ENCODE measurements around the gene SIRPD.
"Not testable (repeated sequence)": the region's sequence is repeated elsewhere in the genome, so short reads cannot be mapped to it uniquely, and the experiment has no call there.

The SIRPD gene

GRCh38 chr20:1536893-1537730 is 20.4 kb downstream of the SIRPD start:
- DNase-seq, result no peak

- no peak for DNase-seq
These were observed 21.9 kb downstream of the SIRPD start for GRCh38 chr20:1535420-1536175.

- DNase-seq, result no peak
These were observed 23.0 kb downstream of the SIRPD start for GRCh38 chr20:1534526-1534925.

- DNase-seq, result no peak
These were observed 24.4 kb downstream of the SIRPD start for GRCh38 chr20:1533059-1533458.

GRCh38 chr20:1528811-1529210 is 28.7 kb downstream of the SIRPD start:
- DNase-seq, result no peak

GRCh38 chr20:1527923-1528322 is 29.6 kb downstream of the SIRPD start:
- no peak for DNase-seq

GRCh38 chr20:1526896-1527295 is 30.6 kb downstream of the SIRPD start:
- DNase-seq, result no peak

GRCh38 chr20:1526310-1526709 is 31.2 kb downstream of the SIRPD start:
- DNase-seq, result no peak

- no peak for DNase-seq
These were observed 33.5 kb downstream of the SIRPD start for GRCh38 chr20:1524004-1524403.

- no peak for DNase-seq
These were observed 40.5 kb downstream of the SIRPD start for GRCh38 chr20:1517010-1517409.

- DNase-seq, result no peak
These were observed 43.7 kb downstream of the SIRPD start for GRCh38 chr20:1513801-1514200.

- peak in 1 of 2 experiments; percentile 33 for DNase-seq
These were observed 48.3 kb downstream of the SIRPD start for GRCh38 chr20:1509237-1509636.

GRCh38 chr20:1508574-1508973 is 48.9 kb downstream of the SIRPD start:
- DNase-seq, result no peak

- DNase-seq, result no peak
These were observed 50.2 kb downstream of the SIRPD start for GRCh38 chr20:1507276-1507675.

- no peak for DNase-seq
These were observed 51.6 kb downstream of the SIRPD start for GRCh38 chr20:1505871-1506270.

GRCh38 chr20:1505361-1505760 is 52.1 kb downstream of the SIRPD start:
- no peak for DNase-seq

GRCh38 chr20:1503564-1504227 is 53.8 kb downstream of the SIRPD start:
- DNase-seq, result peak; percentile 79 to 80

- no peak for DNase-seq
These were observed 57.0 kb downstream of the SIRPD start for GRCh38 chr20:1500496-1500895.

- DNase-seq, result no peak
These were observed 57.7 kb downstream of the SIRPD start for GRCh38 chr20:1499528-1500420.

- not testable (repeated sequence) for DNase-seq
These were observed 60.1 kb downstream of the SIRPD start for GRCh38 chr20:1497371-1497770.

- no peak for DNase-seq
These were observed 60.6 kb downstream of the SIRPD start for GRCh38 chr20:1496930-1497329.

GRCh38 chr20:1494436-1494835 is 63.1 kb downstream of the SIRPD start:
- DNase-seq, result no peak

GRCh38 chr20:1493536-1493935 is 64.0 kb downstream of the SIRPD start:
- DNase-seq, result no peak

Measured in activated T-cell treated with anti-CD3 and anti-CD28 coated beads, Interleukin-2, amount 50 U/mL, for 48 hours (primary cell).